GM12865 (cell line): ENCODE data around the gene AGPS.
"Not testable (repeated sequence)": the region's sequence is repeated elsewhere in the genome, so short reads cannot be mapped to it uniquely, and the experiment has no call there.

Source experiments
- DNase-seq: peaks from one replicate; pipeline ENCODE4 v3.0.0; 2010; ENCODE audit warnings: low read depth
- H3K4me3 ChIP-seq: 2 replicates; pipeline ENCODE4 v1.5.1; 2011; ENCODE audit warnings: mild to moderate bottlenecking, low read depth, low read length, control low read depth
- TF ChIP-seq, protein P1 (sequence below): IDR thresholded peaks from 2 replicates; pipeline ENCODE4 v1.5.1; 2011; ENCODE audit warnings: low read length, control low read depth, low read depth, inconsistent platforms; ENCODE audit not compliant: insufficient read depth; ENCODE audit errors: missing control alignments

AGPS gene

DNA sequence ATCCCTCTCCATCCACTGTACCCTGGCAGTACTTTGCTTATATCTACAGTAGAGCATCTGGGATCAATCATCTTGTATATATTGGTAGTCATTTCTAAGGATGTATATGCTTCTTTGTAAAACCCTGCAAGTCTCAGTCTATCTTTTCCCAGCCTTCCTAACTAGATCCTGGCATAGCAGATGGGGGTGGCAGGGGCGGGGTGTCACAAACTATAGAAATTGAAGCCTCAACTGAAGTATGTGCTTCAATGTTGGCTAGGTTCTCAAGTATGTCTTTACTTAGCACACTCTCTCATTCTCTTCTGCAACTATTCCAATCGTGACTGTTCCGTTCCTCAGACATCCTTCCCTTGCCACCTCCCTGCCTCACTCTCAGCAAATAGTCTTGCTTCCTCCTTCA, 30.1 kb upstream of the AGPS start:
- TF ChIP-seq, protein P1, sequence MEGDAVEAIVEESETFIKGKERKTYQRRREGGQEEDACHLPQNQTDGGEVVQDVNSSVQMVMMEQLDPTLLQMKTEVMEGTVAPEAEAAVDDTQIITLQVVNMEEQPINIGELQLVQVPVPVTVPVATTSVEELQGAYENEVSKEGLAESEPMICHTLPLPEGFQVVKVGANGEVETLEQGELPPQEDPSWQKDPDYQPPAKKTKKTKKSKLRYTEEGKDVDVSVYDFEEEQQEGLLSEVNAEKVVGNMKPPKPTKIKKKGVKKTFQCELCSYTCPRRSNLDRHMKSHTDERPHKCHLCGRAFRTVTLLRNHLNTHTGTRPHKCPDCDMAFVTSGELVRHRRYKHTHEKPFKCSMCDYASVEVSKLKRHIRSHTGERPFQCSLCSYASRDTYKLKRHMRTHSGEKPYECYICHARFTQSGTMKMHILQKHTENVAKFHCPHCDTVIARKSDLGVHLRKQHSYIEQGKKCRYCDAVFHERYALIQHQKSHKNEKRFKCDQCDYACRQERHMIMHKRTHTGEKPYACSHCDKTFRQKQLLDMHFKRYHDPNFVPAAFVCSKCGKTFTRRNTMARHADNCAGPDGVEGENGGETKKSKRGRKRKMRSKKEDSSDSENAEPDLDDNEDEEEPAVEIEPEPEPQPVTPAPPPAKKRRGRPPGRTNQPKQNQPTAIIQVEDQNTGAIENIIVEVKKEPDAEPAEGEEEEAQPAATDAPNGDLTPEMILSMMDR: no peak
- H3K4me3 ChIP-seq: no peak overlapping the region
- DNase-seq: no peak

DNA sequence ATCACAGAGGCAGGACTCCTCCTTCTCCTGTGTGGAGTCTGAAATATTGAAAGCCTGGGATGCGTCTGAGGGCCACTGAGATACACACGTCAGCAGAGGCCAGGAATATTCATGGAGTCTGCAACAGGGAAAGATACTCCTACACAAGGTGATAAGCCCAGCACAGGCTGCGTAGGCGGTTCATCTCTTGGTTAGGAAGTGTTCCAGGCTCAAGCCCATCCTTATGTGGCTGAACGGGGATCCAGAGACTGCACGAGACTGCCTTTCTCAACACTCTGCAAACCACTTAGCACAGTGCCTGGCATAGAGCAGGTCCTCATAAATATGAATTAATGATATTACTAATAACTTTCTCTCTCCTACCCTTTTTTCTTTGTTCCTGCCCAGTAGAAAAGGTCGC, 29.2 kb upstream of the AGPS start:
- TF ChIP-seq, protein P1: no peak
- DNase-seq: no peak
- no peak overlapping the region for H3K4me3 ChIP-seq

DNA sequence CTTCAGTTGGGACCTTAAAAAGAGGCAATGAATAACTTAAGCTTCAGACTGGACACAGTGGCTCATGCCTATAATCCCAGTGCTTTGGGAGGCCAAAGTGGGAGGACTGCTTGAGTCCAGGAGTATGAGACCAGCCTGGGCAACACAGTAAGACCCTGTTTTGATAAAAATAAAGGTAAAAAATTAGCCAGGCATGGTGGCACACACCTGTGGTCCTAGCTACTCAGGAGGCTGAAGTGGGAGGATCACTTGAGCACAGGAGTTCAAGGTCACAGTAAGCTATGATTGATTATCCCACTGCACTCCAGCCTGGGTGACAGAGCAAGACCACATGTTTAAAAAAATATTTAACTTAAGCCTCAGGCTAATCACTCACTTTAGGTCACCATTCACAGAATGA, 26.8 kb upstream of the AGPS start:
- DNase-seq, H3K4me3 ChIP-seq: not testable (repeated sequence)

- DNase-seq, H3K4me3 ChIP-seq: not testable (repeated sequence)
Observed at GRCh38 chr2:177368023-177368422, 24.6 kb upstream of the AGPS start.

GRCh38 chr2:177379354-177379753, 13.2 kb upstream of the AGPS start:
- no peak overlapping the region for H3K4me3 ChIP-seq
- TF ChIP-seq, protein P1: no peak
- DNase-seq: no peak

DNA sequence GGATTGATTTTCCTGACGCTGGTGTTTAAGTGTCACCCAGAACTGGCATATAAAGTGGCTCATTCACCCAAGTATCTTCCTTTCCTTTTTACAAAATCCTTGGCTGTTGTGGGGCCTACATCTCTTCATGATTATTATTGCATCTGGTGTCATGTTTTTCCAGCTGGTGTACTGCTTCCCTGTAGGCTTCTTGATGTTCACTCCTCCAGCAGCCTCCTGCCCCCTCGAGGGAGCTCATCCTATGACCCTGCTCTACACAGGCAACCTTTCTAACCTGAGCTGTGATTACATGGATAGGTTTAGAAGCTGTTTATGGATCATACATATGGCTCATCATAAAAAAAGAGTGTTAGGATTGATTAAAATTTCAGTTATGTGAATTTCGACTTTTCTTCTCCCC, 12.4 kb upstream of the AGPS start:
- DNase-seq: no peak
- TF ChIP-seq, protein P1: no peak
- H3K4me3 ChIP-seq: no peak overlapping the region

DNA sequence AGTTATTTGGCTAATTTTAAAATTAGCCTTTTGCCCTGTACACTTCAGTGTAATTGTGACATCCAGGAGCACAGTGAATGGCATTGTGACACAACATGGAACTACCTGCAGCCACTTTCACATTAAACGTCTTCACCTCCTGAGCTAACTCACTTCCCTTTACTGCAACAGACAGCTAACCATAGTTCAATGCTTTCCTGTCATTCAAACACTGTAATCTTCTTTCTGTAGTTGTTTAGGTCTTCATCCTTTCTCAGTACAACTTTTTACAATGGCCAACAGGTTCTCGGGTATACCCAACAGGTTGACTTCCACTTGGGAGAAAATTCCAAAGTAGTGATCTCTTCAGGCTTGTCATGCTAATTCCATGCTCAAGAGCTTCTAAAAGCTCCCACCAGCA, 8.6 kb upstream of the AGPS start:
- DNase-seq: no peak
- TF ChIP-seq, protein P1: no peak
- H3K4me3 ChIP-seq: no peak overlapping the region

GRCh38 chr2:177385151-177385550, 7.4 kb upstream of the AGPS start:
- no peak for DNase-seq
- H3K4me3 ChIP-seq: no peak overlapping the region
- TF ChIP-seq, protein P1: no peak
